GM23248 (cell line): ENCODE results near the gene BMI1.

Experiments used
- EZH2 ChIP-seq: fragments of 200-600 bp; sonication (generic); IDR thresholded peaks from 2 replicates; pipeline ENCODE4 v1.6.1; 2018; ENCODE audit warnings: antibody characterized with exemption, mild to moderate bottlenecking; ENCODE audit not compliant: insufficient read depth, poor library complexity, severe bottlenecking
- EZH2phosphoT487 ChIP-seq: fragments of 200-600 bp; sonication (generic); IDR thresholded peaks from 2 replicates; pipeline ENCODE4 v1.6.1; 2018; ENCODE audit warnings: antibody characterized with exemption, moderate library complexity, mild to moderate bottlenecking, low read depth; ENCODE audit not compliant: insufficient read depth

GRCh38 chr10:22365233-22365632, 44.3 kb downstream of the BMI1 start:
- TF ChIP-seq EZH2phosphoT487 (no peak), EZH2 (no peak)
